NCI-H1048 (cell line): ENCODE data around the gene LRRC1.

Experiments
- DNase-seq: peaks from one replicate; lab custom pipeline; 2025; lab: John Stamatoyannopoulos, UW

The LRRC1 gene

DNA sequence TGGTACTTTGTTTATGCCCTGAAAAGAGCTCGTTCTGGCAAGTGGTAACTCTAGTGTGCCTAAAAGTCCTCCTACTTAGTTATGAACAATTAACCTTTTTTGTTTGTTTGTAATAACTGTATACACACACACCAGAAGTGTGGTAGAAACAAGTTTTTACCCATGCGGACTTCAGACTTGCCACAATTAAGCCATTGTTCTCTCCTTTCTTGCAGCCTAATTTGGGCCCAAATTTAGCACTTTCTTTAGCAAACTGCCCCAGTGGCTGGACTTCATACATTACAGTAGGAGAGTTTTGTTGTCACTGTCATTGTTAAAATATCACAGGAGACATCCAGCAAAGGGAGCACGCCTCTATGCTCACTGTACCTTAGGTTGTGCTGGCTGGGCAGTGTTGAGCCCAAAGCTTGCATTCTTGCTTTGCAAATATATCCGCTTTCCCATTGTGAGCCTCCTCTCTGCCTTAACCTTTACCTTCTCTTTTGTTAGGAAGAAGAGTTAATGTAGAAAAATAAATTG, 53.0 kb downstream of the LRRC1 start:
- no peak for DNase-seq

DNA sequence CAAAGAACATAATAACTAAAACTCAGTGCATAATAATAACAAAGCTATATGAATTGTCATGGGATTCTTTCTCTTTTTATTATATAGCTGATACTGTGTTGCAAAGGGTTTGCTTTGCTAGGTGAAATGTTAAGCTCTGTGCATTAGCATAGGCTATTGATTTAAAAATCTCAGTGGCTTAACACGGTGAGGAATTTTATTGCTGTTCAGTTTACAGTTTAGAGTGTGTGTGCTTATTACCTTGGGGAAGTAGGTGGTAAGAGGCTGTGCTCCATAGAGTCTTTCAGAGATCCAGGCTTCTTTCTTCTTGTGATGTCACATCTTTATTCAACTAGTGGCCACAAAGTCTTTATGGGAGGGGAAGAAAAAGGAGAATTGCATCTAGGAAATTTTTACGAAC, 55.7 kb downstream of the LRRC1 start:
- no peak for DNase-seq

DNA sequence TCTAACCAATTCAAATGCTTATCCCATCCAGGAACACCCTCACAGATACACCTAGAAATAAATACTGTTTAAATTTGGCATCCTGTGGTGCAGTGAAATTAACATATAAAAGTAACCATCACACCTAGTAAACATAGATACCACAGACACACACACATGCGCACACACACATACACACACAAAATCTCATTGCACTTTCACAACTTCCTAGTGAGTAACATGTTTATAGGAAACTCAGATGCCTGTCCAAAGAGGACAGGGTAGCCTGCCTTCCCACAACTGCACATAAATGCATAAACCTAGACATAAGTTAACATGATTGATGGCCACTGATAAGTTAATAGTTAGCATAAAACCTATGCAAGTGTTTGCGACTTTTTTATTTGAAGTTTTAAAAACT, 56.8 kb downstream of the LRRC1 start:
- no peak for DNase-seq

- DNase-seq, result no peak
These were observed 58.0 kb downstream of the LRRC1 start for GRCh38 chr6:53852805-53853204.

- DNase-seq, result no peak
These were observed 60.2 kb downstream of the LRRC1 start for GRCh38 chr6:53854843-53855567.

DNA sequence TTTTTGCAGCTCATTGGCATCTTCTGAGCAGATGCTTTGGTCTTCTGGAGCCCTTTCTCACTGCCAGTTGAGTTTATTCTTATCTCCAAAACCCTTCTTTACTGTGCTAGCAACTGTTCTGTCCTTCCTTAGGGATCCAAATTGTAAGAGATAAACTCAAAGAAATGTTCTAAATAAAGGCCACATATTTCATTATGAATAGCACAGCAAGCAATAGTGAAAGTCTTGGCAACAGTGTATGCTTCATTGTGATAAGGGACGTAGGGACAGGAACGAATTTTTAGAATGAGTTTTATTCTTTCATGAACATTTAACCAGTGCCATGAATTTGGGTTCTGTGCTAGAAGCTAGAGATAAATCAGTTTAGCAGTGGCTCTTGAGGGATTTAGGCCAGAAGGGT, 61.1 kb downstream of the LRRC1 start:
- no peak for DNase-seq

DNA sequence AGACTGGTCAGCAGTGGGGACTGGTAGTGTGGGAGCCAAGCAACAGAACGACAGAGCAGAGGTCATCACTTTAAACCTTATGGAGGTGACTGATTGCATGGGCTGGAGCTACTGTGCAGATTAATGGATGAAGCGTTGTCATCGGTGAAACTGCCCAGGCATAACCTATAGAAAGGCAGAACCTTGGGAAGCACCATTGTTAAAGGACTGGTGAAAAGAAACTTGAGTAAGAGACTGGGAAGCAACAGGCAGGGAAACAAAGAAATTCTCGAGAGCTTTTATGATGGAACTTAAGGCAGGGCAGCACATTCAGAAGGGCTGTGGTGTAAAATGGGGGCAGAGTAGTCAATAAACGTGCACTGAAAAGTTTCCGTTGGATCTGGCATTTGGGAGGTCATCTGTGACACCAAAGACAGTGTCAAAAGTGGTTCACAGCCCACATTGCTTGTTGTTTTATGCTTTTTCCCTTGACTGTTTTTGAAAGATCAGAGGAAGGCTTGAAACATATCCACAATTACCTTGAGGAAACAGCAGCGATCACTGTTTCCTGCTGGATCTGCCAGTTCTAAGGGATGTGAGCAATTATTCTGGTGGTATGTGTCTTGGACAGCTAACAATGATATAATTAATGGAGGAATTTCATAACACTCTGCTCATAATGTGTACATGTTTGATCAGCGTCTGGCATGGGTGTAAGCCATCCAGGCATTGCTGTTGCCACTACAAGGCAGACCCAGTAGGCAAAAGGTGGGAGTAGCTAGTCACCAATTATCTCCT, 62.7 kb downstream of the LRRC1 start:
- DNase-seq, result no peak

- DNase-seq, result no peak
These were observed 63.4 kb downstream of the LRRC1 start for GRCh38 chr6:53858196-53858595.

GRCh38 chr6:53858913-53859312, 64.1 kb downstream of the LRRC1 start:
- DNase-seq, result no peak

GRCh38 chr6:53860511-53860910, 65.7 kb downstream of the LRRC1 start:
- no peak for DNase-seq

DNA sequence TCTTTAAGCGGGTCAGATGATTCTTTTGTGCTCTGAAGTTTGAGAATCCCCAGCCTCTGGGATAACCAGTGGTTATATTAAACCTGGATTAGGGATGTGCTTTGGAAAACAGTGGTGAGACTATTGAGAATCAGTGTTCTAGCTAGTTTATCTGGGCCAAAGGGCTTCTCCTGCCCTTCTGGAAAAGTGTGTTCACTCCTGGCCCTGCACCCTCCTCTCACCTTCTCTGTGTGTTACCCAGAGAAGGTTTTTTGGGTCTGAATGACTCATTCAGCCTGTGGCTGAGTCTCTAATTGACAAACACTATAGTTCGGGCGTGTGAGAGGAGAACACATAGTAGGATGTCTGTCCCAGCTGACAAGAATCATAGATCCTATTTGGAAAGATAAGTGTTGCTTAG, 66.7 kb downstream of the LRRC1 start:
- no peak for DNase-seq

GRCh38 chr6:53862662-53863462, 68.1 kb downstream of the LRRC1 start:
- DNase-seq, result no peak

- no peak for DNase-seq
These were observed 70.0 kb downstream of the LRRC1 start for GRCh38 chr6:53864781-53865180.

GRCh38 chr6:53866226-53866625, 71.4 kb downstream of the LRRC1 start:
- no peak for DNase-seq

GRCh38 chr6:53868626-53869025, 73.8 kb downstream of the LRRC1 start:
- no peak for DNase-seq

GRCh38 chr6:53869964-53870363, 75.2 kb downstream of the LRRC1 start:
- DNase-seq, result no peak

DNA sequence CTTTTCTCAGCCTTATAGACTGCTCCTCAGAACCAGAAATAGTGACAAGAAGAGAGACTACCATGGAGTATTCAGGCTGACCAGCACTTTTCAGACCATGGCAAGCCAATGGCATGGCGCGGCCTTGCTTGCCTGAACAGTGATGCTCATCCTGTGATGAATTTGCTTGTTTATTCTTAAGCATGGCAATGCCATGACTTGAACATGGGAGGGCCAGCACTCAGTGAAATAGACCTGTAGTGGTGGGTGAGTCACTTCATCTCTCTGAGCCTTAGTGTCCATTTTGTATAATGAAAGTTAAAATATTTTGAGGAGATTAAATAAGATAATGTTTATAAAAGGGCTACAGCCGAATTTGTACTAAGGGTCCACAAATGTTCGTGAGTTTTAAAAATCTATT, 79.1 kb downstream of the LRRC1 start:
- DNase-seq, result no peak

DNA sequence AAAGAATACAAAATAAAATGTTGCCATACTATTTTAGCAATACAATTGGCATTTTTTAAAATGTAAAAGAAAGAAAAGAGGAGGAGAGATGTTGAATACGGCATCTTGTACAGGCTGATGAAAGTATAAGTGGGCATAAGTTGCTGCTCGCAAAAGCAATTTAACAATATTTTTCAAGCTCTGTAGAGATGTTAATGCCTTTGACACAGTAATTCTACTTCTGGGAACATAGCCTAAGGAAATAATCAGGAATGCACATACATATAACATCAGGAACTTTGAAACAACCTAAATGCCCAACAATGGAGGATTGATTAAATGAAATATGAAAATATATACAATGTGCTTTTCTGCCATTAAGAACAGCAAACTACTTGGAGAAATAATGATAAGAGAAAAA, 80.2 kb downstream of the LRRC1 start:
- no peak for DNase-seq

DNA sequence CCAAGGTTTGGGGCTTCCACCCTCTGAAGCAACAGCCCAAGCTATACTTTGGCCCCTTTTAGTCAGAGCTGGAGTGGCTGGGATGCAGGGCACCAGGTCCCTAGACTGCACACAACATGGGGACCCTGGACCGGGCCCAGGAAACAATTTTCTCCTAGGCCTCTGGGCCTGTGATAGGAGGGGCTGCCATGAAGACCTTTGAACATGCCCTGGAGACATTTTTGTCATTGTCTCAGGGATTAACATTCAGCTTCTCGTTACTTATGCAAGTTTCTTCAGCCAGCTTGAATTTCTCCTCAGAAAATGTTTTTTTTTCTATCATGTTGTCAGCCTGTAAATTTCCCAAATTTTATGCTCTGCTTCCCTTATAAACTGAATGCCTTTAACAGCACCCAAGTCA, 82.3 kb downstream of the LRRC1 start:
- no peak for DNase-seq

DNA sequence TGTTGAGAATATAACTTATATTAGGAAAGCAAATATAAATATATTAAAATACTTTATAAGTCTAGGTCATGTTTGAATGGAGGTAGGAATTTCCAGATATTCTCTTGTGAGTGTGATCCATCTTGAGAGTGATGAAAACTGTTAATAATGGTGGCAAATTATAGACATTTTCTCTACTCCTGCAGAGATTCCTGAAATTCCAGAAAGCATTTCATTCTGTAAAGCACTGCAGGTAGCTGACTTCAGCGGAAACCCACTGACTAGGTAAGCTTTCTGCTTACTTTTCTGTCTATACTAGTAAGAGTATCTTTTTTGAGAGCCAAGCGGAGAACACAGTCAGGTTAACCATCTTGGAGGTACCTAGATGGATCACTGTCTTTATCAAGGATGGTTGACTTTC, 84.0 kb downstream of the LRRC1 start:
- no peak for DNase-seq

DNA sequence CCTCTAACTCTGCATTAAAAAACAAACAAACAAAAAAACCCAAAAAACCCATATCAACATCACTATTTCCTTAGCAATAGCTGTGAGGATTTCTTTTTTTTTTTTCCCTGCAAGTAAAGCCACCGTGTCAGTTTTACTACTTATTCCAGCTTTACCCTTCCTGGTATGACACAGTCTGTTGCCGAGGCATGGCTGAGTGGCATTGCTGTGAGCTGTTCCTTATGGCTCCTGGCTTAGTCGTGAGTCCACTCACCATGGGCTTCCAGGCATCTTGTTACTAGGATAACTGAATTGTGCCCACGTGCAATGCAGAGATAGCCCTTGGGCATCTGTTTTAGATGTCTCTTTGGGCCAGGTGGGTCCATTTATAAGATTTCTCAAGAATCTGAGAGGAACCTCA, 84.8 kb downstream of the LRRC1 start:
- no peak for DNase-seq

DNA sequence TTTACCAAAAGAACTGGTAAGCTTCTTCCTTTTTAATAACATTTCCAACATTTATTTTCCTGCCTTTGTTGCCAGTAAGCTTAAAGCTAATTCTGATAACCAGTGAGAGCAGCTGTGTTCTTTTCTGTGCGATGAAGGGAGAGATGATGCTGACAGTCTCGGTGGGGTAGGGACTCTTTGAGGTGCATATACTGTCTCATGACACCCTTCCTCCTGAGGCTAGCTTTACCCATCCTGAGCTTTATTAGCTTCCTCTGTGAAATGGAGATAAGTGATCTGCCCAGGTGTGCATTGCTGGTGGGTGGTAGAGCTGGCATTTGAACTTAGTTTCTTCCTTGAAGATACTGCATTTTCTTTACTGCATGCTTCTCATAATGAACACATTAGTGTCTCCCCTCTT, 92.5 kb downstream of the LRRC1 start:
- DNase-seq, result no peak

- no peak for DNase-seq
These were observed 94.1 kb downstream of the LRRC1 start for GRCh38 chr6:53888931-53889330.
